ENCODE data around the gene RANBP3.
A peak's percentile ranks its signal among the peaks of the same experiment; 100 is the strongest.
"Not testable (repeated sequence)": the region's sequence is repeated elsewhere in the genome, so short reads cannot be mapped to it uniquely, and the experiment has no call there.

RANBP3 gene

DNA sequence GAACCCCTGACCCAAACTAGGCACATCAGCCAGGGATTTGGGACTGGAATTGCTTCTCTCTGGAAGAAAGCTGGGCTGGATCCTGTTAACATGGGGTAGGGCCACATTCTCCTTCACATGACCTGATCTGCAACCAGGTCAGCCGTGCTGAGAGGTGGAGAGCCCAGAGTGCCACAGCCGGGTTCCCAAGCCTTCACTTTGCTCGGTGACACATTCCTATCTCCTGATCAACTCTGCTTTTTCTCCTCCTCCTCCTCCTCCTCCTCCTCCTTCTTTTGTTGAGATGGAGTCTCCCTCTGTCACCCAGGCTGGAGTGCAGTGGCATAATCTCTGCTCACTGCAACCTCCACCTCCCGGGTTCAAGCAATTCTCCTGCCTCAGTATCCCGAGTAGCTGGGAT, 7.9 kb upstream of the RANBP3 start:
- DNase-seq: not testable (repeated sequence)

DNA sequence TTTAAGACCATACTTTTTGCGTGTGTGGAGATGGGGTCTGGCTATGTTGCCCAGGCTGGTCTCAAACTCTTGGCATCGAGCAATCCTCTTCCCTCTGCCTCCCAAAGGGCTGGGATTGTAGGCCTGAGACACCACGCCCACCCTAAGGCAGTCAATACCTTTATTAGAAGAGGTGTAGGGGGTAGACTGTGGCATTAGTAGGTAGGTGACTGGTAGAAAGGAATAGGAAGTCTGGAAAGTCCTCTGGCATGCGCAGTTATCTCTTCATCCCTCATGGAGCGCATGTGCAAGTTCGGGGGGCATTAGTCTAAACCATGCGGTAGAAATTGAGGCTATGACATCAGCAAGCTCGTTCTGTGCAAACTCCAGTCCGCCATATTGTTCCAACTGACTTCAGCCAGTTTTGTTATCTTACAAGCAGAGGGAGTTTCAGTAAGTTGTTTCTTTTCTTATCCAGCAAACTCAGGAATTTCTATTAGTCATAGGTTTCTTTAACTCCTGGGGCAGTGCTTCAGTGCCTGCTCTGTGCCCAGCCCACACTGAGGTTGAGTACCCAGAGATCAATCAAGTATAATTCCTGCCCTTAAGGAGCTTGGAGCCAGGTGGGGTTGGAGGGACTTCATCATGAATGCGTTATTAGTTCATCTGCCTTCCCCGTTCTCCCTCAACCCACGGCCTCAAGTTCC, 7.3 kb upstream of the RANBP3 start:
- no peak for DNase-seq

DNA sequence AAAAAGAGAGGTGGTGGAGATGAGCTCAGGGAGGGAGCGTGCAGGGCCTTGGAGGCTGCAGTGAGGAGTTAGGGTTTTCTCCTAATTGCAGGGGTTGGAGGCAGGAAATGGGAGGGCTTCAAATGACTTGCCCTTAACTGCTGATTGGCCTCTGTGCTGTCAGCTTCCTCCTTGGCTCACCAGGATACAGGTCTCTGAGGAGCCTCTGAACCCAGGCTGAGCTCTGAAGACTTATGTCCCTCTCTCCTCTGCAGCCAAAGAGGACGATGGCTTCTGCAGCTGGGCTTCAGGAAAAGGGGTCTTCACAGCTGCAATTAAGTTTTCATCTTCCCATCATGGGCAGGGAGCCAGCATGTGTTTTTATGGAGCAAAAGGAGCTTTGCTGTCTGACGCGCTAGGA, 6.7 kb upstream of the RANBP3 start:
- DNase-seq: no peak

DNA sequence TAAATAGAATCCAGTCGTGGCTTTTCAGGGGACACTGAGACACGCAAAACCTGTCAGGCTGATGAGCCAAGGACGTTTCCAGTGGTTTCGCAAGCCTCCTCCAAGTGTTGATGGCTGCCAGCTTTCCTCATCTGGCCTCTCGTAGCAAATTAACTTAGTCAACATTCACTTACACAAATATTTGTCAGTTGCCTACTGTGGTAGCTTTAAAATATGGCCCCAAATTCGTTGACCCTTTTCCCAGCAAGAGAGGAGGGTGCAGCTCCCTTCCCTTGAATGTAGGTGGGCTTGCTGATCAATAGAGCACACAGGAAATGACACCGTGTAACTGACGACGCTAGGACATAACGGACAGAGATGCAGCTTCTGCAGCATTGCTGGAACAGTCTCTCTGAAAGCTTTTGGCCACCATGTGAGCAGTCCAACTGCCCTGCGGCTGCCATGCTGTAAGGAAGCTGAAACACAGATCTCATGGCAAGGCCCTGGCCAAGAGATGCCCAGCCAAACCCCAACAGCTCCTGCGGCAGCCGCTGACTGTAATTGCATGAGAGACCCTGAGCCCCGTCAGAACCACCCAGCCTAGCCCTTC, 5.5 kb upstream of the RANBP3 start:
- no peak for DNase-seq

DNA sequence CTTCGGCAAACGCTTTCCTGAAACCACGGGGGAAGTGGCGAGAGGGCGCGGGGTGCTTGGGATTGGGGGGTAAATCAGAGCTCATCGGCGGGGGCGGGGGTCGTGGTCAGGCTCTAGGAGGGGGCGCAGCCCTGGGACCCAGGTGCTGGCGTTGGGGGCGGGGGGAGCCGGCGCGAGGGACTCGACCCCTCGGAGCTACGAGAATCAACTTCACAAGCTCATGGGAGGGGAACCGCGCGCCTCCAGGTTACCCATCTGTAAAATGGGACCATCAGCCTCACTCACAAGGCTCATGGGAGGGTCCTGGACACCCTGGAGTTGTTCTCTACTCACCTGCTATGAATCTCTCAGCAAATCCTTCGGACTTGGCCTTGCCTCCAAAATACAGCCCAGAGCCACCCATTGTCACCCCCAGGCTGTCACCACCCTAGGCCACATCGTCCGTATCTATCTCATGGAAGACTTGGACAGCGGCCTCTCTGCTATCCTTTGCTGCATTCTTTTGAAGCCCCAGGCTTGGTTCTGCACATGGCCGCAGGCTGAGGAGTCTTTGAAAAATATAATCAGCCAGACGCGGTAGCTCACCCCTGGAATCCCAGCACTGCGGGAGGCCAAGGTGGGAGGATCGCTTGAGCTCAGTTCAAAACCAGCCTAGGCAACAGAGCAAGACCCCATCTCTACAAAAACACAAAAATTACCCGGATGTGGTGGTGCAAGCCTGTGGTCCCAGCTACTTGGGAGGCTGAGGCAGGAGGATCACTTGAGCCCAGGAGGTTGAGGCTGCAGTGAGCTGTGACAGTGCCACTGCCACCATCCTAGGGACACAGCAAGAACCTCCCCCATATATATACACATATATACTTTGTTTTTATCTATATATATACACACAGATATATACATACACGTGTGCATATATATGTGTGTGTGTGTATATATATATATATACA, 939 bp upstream of the RANBP3 start:
- DNase-seq: no peak

DNA sequence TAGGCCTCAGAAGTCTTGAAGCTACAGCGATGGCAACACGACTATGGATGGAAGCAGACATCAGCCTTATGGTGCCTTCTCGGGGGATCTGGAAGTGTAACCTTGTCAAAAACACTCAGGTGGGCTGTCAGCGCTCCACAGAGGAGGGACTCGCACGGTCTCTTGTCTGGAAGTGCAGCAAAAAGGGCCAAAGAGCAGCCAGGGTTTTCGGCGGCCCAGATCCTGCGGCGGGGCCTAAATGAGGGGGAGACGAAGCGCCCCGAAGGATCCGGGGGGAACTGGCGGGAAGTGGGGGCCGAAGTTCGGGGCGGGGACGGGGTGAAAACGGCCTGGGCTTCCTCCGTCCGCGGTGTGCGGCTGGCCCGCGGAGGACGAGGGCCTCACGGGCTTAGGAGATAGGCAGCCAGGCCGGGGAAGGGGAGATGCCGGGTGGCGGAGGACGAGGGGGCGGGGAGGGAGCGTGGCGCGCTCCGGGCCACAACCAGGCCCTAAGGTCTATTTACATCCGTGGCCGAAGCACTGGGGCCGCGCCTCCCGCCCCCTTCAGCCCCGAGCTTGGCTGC, 637 bp downstream of the RANBP3 start:
- no peak for DNase-seq

DNA sequence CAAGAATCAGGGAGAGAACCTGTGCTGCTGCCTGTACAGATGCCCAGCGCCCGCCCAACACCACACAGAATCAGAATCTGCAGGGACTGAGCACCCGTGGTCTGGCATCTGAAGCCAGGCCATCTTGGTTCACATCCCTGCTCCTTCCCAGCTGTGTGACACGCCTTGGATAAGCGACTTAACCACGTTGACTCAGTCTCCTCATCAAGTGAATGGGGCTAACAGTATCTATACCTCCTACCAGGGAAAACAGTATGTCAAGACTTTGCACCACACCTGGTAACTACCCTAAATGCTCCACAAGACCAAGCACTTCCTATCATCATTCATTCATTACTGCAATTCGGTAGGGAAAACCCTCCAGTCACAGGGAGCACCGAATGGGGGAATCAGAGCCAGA, 1.2 kb downstream of the RANBP3 start:
- no peak for DNase-seq

DNA sequence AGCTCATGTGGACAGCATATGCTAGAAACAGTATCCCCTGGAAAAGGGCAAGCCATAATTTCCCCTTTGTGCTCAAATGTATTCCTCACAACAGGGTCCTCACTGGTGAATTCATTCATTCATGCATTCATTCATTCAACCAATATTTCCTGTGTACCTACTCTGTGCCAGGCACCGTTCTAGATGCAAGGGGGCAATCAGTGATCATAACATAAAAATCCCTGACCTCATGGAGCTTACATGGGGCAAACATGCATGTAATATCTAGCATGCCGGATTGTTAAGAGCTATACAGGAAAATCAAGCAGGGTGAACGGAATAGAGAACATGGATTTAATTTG, 2.6 kb downstream of the RANBP3 start:
- no peak for DNase-seq

DNA sequence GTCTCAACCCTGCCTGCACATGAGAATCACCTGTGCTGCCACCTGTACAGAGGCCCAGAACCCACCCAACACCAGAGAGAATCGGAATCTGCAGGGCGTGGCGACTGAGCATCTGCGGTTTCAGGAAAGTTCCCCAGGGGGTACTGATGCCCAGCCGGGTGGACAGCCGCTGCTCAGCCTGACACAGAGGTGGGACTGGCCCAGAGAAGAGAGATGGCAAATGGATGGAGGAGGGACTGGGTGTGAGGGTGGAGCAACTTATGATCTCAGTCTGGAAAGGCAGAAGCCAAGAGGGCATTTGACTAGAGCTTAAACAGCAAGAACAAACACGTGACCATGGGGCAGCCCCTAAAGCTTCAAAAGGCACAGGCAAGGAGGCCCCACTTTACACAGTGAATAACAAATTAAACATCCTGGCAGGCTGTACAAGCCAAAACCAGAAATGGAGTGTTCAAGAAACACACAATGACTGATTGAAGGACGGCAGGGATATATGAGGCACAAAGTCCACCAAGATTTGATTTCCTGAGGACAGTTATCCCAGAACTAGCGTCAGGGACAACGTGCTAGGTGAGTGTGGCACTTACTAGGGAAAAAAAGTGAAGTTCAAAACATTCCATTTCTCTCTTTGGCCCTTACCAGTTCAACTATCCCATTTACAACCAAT, 3.1 kb downstream of the RANBP3 start:
- peak; percentile 36 for DNase-seq

DNA sequence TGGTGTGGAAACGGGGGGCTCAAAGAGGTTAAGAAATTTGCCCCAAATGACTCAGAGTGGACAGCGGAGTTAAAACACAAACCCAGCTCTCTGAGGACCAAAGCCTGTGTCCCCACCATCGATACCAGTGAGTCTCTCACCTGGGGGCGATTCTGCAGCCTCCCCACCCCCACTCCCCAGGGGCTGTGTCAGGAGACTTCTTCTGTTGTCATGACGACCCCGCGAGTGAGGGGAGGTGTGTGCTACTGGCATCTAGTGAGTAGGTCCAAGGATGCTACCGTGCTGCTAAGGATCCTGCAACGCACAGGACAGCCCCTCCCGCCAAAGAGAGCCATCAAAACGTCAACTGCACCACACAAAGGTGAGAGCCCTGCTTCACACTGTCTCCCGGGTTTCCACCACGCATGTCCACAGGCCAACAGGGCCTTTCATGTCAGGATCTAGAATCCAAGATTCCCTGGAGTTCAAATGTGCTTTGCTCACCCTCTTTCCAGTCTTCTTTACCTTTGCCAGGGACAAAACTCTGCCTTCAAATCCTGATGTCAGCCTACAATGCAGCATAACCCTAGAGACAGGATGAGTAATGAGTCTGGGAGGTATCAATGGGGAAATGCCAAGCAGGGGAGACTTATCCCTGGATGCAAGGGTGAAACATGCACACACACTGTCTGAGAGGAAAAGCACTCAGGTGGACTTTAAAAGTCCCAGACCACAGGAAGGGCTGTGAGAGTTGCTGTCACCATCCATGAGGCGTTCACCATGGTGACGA, 3.9 kb downstream of the RANBP3 start:
- no peak for DNase-seq

DNA sequence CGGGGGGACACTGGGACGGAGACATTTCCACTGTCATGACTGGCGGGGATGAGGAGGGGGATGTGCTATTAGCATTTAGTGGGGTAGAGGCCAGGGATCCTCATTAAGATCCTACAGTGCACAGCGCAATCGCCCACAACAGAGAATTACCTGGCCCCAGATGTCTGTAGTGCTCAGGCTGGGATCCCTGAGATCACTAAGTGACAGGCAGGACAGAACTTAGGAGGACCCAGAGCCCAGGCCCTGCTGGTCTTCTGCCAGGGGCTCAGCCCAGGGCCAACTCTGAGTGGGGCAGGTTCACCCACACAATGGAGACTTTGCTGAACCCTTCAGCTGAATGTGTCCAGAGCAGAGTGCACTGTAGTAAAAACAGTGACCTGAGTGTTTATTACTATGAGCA, 4.6 kb downstream of the RANBP3 start:
- no peak for DNase-seq

DNA sequence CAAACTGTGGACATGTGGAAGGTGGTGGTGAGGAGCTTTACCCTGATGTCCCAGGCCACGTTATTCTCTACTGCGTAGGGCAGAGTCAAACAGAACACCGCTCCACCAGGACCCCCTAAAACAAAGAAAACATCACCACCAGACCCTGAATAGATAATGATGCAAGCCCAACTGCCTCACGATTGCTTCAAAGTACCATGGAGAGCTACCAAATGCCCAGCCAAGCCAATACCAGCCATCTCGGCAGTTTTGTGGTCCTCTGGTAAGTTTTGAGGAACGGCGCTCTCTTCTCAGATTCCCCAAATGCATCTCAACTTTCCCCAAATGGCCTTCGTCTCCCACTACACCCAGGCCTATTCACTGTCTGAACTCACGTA, 5.6 kb downstream of the RANBP3 start:
- no peak for DNase-seq

DNA sequence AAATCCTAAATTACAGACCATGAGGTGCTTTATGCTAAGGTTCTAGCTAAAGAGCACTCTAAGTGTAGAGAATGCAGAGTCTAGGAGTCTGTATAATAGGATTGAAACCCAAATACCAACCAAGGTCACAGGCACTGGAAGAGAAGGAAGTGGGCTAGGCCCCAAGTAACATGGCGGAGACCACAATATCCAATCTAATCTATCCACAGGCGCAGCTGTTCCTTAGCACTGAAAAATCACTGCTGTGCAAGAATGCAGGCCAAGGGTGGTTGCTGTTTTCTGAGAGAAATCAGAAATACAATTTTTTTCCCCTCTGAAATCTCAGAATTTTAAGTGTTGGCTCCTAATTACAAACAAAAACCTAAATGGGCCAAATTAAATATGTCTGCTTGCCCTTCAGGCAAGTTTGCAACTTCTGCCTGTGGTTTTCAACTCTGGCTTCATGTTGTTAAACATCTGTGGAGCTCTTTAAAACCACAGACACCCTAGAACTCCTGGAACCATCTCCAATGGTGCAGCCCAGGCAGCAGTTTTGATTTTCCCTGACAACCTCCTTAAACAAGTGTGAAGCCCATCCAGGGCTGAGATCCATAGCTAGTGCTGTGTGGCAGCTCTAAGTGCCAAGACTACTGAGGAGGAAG, 6.1 kb downstream of the RANBP3 start:
- no peak for DNase-seq

DNA sequence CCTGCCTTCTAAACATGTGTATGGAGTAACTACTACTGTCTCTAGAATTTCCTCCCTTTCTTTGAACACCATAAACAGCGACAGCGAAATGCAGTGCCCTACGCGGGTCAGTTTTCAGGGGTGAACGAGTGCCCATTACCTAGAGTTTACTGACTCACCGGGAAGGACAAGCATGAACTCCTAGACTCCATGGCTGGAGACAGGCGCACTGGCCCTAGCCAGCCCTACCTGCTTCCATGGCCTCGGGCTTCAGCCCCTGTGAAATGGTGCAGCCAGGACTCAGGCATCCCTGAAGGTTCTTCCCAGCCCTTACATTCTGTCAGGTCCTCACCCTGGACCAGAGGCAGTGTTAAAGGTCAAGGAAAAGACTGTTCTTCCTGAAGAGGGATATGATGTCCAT, 8.5 kb downstream of the RANBP3 start:
- DNase-seq: no peak

DNA sequence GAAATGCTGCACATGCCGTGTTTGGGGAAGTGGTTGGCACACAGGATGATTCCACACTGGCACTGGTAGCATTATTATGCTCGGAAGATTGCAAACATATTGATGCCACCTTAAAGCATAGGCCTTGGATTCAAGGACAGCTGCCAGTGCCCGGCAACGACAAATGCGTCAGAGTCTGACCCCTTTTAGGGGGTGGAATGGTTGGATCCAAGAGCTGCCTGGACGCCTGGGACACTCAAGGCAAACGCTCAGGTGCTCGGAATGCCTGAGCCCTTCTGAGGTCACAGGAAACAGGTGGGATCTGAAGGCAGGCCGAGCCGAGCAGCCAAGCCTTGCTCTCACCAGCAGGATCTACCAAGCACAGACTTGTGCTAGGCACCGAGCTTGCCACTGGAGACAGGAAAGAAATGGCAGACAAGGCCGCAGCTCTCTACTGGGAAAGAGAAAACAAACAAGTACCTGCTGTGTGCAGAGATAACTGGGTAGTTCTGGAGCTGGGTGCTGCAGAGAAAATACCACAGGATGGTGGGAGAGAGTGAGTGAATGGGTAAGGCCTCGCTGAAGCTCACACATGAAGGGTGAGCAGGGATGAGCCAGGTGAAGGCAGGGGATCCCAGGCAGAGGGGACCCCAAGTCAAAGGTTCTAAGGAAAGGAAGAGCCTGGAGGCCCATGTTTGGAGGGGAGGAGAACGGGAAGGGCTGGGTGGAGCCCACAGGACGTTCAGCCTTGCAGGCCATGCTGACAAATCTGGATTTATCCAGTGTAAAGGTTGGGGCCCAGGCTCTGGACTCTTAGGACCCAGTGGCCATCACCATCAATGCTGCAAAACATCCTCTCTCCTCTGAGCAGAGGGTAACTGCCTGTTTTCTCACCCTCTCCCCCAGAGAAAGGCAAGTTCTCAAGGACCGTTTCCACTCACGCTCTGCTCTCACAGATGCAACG, 9.2 kb downstream of the RANBP3 start:
- no peak for DNase-seq

DNA sequence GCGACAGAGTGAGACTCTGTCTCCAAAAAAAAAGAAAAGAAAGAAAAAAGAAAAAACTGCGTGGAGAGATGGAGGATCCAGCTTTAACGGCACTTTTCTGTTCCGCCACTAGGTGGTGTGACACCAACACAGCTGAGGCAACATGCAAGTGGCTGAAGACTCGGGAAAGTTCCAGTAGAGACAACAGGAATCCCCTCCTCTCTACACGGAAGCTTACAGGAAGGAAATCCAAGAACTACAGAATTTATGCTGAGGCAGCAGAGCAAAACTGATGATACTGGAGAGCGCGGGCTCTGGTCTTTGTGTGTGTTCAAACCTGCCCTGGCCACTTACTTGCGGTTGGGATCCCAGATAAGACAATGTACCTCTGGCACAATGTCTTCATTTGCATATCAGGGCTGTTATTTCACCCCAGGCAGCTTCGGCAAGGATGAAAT, 9.9 kb downstream of the RANBP3 start:
- DNase-seq: peak; percentile 68

DNA sequence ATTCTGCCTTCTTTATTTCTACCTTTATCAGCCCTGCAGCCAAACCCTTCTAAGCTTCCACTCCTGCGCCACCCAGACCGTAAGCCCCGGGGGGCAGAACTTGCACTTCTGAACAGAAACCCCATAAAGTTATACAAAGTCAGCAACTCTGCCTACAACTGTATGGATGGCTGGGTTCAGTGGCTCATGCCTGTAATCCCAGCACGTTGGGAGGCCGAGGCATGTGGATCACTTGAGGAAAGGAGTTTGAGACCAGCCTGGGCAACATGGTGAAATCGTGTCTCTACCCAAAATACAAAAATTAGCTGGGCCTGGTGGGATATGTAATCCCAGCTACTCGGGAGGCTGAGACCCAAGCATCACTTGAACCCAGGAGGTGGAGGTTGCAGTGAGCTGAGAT, 10.4 kb downstream of the RANBP3 start:
- DNase-seq: no peak

DNA sequence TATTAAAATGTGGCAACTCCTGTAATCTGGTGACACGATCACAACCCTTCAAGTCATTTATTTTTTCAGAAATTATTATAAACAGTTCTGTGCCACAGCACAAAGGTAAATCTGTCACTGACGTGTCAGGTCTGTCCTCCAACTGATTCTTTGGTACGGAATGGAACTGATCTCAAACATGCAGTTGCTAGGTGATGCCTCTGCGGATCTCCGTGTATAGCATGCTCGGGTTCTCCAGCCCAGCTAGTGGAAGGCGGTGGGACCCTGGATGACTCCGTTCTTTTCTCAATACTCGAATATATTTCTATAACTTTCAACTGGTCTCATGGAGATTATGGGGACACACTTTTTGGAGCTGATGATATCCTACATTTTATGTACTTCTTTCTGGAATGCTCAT, 11.0 kb downstream of the RANBP3 start:
- DNase-seq: no peak

DNA sequence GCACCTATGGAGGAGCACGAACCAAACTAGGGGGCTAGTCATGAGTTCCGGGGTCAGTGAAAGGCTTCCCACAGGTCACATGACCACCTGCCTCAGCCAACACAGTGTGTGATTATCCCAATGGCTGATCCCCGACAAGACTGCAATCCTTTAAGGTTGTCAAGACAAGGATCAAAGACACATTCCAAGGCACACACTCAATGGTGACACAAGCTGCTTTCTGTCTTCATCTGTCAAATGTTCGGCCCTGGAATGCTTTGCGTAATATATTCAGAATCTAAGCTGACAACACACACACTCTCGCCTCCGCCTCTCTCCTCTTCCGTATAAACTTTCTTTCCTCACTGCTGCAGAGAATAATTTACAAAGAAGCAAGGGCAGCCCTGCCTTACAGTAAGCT, 11.7 kb downstream of the RANBP3 start:
- no peak for DNase-seq

DNA sequence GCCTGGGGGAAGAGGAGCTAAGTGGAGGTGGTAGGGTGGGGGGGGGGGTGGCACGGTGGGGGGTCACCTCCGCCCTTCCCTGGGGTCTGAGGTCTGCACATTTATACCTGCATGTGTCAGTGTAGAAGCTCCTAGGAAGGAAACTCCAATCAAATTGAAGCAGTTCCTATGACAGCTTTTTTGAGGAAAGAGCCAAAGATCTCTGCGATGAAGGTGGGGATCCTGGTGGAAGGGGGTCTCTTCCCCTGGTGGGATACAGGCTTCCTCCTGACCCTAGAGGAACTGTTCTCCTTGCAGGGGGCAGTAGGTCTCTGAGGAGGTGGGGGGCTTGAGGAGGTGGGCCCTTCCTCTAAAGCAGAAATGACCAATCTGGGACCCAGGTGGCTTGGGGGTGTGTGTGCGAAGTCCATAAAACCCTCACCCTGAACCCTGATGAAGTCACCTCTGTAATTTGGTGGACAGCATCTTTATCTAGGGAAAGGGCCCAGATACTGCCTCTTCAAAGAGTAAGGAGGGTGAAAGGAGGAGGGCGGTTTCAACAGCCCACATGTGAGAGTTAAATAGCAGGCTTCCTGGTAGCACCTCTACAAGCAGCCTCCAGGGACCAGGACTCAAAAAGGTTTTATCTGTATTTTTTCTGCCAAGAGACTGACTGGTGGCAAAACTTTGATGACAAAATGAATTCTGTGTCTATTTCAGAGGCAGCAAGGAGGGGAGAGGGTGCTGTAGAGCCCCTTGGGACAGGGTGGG, 12.9 kb downstream of the RANBP3 start:
- DNase-seq: no peak

Measured in activated naive CD4-positive, alpha-beta T cell treated with Interleukin-2 at 50 U/mL for 16 hours (primary cell).